Mucosa of descending colon (tissue), 3 donors: ENCODE results near the gene ALOX12B. TPM values are rescaled to one million over a fixed set of nuclear protein-coding genes. Genes with fewer than 3 reads are reported as not detected.
"Not testable (repeated sequence)": the region's sequence is repeated elsewhere in the genome, so short reads cannot be mapped to it uniquely, and the experiment has no call there.

ENCODE experiments used
- ATAC-seq: fragments of 200-7000 bp; cut with Tn5 transposase; one replicate; pipeline ENCODE4 v1.9.1; 2020; ENCODE audit warnings: mild to moderate bottlenecking, moderate library complexity
- DNase-seq, 3 donors: peaks; one replicate each; pipeline ENCODE4 v3.0.0-alpha.2; 2020
- H3K36me3 ChIP-seq: fragments of 200-600 bp; one replicate; pipeline ENCODE4 v1.8.0; 2021; ENCODE audit warnings: low read depth, mild to moderate bottlenecking
- H3K4me1 ChIP-seq: fragments of 200-600 bp; one replicate; pipeline ENCODE4 v1.8.0; 2021; ENCODE audit warnings: low read depth, mild to moderate bottlenecking
- H3K4me3 ChIP-seq: fragments of 200-600 bp; one replicate; pipeline ENCODE4 v1.8.0; 2021; ENCODE audit warnings: mild to moderate bottlenecking
- H3K9me3 ChIP-seq: fragments of 200-600 bp; one replicate; pipeline ENCODE4 v1.8.0; 2021; ENCODE audit warnings: mild to moderate bottlenecking
- intact Hi-C, 2 donors: fragments of 100-400 bp; cut with DNase I in 1 of 2; cut with micrococcal nuclease in 1 of 2; formaldehyde crosslinking; loops; one replicate each; pipeline versions ENCODE4 v1.11.0 to v1.11.1; 2022; cut with DNase I, micrococcal nuclease
- total RNA-seq, 3 donors: library from RNA; stranded (reverse); fragmentation: NEBNext Ultra II Directional in 2 of 3; extraction: Animal tissue kit (Norgen Biotek cat#: 25700) in 2 of 3; gene quantifications; one replicate each; pipeline versions ENCODE4 v1.2.1 to v1.2.4, GENCODE V29; 2021 to 2023
- TF ChIP-seq, protein P1 (sequence below): fragments of 200-600 bp; IDR thresholded peaks from one replicate; pipeline ENCODE4 v1.8.0; 2022; ENCODE audit warnings: antibody characterized with exemption, mild to moderate bottlenecking
- donor health status: DM: no; HTN: no; CAD: no; lungs with moderate emphysema.
- donor health status: DM: no; HTN: no; CAD: no.
- donor health status: DM: no; HTN: yes; CAD: no.

ALOX12B gene
- total RNA-seq, 3 donors from 2014 or later: 0.25 to 0.65 (median 0.49) TPM

GRCh38 chr17:8080208-8080798 lies 7.2 kb downstream of the ALOX12B start:
- H3K36me3 ChIP-seq: no peaks in the 10 kb centered on the region
- TF ChIP-seq, protein P1, sequence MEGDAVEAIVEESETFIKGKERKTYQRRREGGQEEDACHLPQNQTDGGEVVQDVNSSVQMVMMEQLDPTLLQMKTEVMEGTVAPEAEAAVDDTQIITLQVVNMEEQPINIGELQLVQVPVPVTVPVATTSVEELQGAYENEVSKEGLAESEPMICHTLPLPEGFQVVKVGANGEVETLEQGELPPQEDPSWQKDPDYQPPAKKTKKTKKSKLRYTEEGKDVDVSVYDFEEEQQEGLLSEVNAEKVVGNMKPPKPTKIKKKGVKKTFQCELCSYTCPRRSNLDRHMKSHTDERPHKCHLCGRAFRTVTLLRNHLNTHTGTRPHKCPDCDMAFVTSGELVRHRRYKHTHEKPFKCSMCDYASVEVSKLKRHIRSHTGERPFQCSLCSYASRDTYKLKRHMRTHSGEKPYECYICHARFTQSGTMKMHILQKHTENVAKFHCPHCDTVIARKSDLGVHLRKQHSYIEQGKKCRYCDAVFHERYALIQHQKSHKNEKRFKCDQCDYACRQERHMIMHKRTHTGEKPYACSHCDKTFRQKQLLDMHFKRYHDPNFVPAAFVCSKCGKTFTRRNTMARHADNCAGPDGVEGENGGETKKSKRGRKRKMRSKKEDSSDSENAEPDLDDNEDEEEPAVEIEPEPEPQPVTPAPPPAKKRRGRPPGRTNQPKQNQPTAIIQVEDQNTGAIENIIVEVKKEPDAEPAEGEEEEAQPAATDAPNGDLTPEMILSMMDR: no peak
- DNase-seq (no peak), ATAC-seq (no peak)
- H3K4me3 ChIP-seq: no peak overlapping the region
- peaks cover 8% of the 10 kb centered on the region for H3K4me1 ChIP-seq
- H3K9me3 ChIP-seq: no peaks in the 10 kb centered on the region
- intact Hi-C loops: loop anchor here in 1 of 2 donors (10.0 kb wide), 1 partner anchor 224 kb away; no protein-coding TSS in a partner anchor

DNA sequence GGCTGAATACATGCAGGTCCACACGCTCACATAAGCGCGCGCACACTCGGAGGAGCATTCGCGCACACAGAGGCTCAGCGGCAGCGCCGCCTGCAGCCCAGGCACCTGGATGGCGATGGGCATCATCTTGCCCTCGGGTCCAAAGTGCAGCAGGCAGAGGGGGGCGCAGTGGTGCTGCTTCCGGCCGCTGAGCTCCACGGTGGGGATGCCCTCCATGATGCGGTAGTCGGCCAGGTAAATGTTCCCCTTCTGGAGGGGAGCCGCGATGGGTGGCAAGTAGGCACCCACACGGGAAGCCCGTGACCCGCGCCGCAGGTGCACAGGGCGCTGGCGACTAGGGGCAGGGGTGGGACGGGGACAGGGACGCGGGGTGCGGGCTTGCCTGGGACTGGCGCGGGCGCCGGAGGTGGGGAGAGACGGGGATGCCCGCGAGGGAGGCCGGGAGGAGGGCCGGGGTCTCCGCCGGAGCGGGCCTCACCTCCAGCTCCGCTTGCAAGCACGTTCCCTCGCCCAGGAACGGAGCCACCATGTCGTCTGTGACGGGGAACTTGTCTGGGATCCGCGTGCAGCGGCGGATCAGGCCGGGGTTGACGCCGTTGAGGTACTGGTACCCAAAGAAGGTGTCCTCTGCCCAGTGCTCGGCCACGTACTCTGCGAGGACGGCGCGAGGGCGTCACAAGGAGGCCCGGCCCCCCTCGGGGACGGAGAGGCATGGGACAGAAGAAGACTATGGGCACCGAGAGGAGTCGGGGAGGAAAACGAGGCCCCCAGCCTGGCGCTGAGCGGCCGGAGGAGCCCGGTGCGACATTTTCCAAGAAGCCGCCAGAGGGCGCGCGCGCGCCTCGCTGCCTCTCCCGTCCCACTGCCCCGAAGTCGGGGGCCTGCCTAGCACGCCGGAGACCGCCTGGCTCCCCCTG lies 8.0 kb downstream of the ALOX12B start:
- intact Hi-C loops: loop anchor here in 1 of 2 donors (10.0 kb wide), 1 partner anchor 225 kb away; no protein-coding TSS in a partner anchor
- TF ChIP-seq, protein P1: peak; percentile 86
- ATAC-seq: peak; percentile 89

GRCh38 chr17:8077939-8078338 lies 9.6 kb downstream of the ALOX12B start:
- H3K4me3 ChIP-seq, intact Hi-C loops: not testable (repeated sequence)

More for the DNA sequence above, 8.0 kb downstream of the ALOX12B start:
- H3K36me3 ChIP-seq: no peaks in the 10 kb centered on the region
- H3K4me1 ChIP-seq: peaks cover 8% of the 10 kb centered on the region
- no peaks in the 10 kb centered on the region for H3K9me3 ChIP-seq
- no peak overlapping the region for H3K4me3 ChIP-seq
- DNase-seq: peak; percentile 79 to 84 (median 81)

GRCh38 chr17:8076502-8077266 lies 10.8 kb downstream of the ALOX12B start:
- H3K36me3 ChIP-seq: no peaks in the 10 kb centered on the region
- intact Hi-C loops: no loop called here
- TF ChIP-seq, protein P1: no peak

More at GRCh38 chr17:8077939-8078338, 9.6 kb downstream of the ALOX12B start:
- not testable (repeated sequence) for ATAC-seq, DNase-seq, H3K36me3 ChIP-seq, H3K9me3 ChIP-seq
- peaks cover 15% of the 10 kb centered on the region for H3K4me1 ChIP-seq

DNA sequence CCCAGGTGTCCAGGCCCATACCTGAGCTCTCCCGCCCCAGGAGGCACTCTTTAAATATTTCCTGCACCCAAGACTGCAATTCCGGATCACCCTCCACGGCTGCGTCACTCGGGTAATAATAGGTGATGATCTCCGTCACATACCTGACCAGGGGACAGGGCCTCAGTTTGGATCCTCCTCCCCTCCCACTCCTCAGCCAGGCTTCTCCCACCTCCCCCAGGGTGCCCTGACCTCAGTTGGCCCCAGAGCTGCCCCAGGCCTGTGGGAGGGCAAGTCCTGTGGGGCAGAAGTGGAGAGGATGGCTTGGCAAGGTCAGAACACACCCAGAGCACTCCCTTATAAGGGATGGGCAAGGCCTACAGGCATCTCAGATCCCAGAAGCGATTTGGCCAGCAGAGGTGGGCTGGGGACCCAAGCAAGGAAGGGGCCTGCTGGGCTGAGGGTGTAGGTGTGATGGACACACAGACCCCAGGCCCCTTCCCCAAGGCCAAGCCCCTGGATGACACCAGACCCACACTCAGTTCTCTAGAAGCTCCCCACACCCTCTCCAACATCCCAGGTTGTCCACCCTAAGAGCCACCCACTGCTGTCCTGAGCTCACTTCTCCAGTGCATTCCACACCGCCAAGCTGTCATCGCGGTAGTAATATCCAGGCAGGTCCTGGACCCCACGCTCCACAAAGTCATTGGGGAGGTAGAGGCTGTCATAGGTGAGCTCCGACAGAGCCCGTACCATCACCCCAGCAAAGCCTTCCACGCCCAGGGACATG lies 11.8 kb downstream of the ALOX12B start:
- DNase-seq: no peak
- ATAC-seq: no peak
- Histone ChIP-seq H3K36me3 (no peaks in the 10 kb centered on the region), H3K4me3 (no peak overlapping the region), H3K4me1 (peaks cover 18% of the 10 kb centered on the region), H3K9me3 (no peaks in the 10 kb centered on the region)
- intact Hi-C loops: no loop called here
- TF ChIP-seq, protein P1: no peak

More at GRCh38 chr17:8076502-8077266, 10.8 kb downstream of the ALOX12B start:
- ATAC-seq: no peak
- DNase-seq: no peak
- H3K4me3 ChIP-seq: no peak overlapping the region
- peaks cover 18% of the 10 kb centered on the region for H3K4me1 ChIP-seq
- no peaks in the 10 kb centered on the region for H3K9me3 ChIP-seq
